Lung (tissue), 12 donors: ENCODE measurements around the gene AFF1. TPM values are rescaled to one million over a fixed set of nuclear protein-coding genes. Genes with fewer than 3 reads are reported as not detected.

Source experiments
- ATAC-seq: fragments of 200-7000 bp; cut with Tn5 transposase; one replicate; pipeline ENCODE4 v1.9.1; 2020; ENCODE audit warnings: moderate number of reproducible peaks; ENCODE audit not compliant: insufficient read depth, low FRiP score
- DNase-seq, 3 donors: peaks; one replicate each; pipeline ENCODE4 v3.0.0-alpha.2; 2013 to 2017
- H3K27ac ChIP-seq, 2 donors: one replicate each; pipeline ENCODE4 v1.5.1; 2013; ENCODE audit warnings: mild to moderate bottlenecking in 2 of 2, moderate library complexity in 2 of 2, control low read depth in 1 of 2, inconsistent platforms in 1 of 2, low read depth in 1 of 2, low read length in 1 of 2
- H3K27me3 ChIP-seq, 3 donors: one replicate each; pipeline ENCODE4 v1.5.1; 2013; ENCODE audit warnings: low read length in 2 of 3; ENCODE audit not compliant: control insufficient read depth in 3 of 3, insufficient read depth in 3 of 3
- H3K36me3 ChIP-seq, 4 donors: one replicate each; pipeline ENCODE4 v1.5.1; 2013; ENCODE audit warnings: low read length in 4 of 4, mild to moderate bottlenecking in 1 of 4, moderate library complexity in 1 of 4; ENCODE audit not compliant: control insufficient read depth in 4 of 4, insufficient read depth in 4 of 4
- H3K4me1 ChIP-seq, 5 donors: one replicate each; pipeline ENCODE4 v1.5.1; 2013; ENCODE audit warnings: low read length in 5 of 5, mild to moderate bottlenecking in 2 of 5, moderate library complexity in 1 of 5; ENCODE audit not compliant: control insufficient read depth in 5 of 5, insufficient read depth in 5 of 5
- H3K4me3 ChIP-seq: one replicate; pipeline ENCODE4 v1.5.1; 2013; ENCODE audit warnings: mild to moderate bottlenecking, control low read depth, moderate library complexity
- H3K9ac ChIP-seq, 2 donors: one replicate each; pipeline ENCODE4 v1.5.1; 2013; ENCODE audit warnings: low read length in 2 of 2, control low read depth in 1 of 2; ENCODE audit not compliant: insufficient read depth in 1 of 2
- H3K9me3 ChIP-seq, 4 donors: one replicate each; pipeline ENCODE4 v1.5.1; 2013; ENCODE audit warnings: low read length in 3 of 4, mild to moderate bottlenecking in 1 of 4, moderate library complexity in 1 of 4; ENCODE audit not compliant: control insufficient read depth in 4 of 4, insufficient read depth in 3 of 4
- CTCF ChIP-seq: IDR thresholded peaks from 2 replicates; pipeline ENCODE4 v1.5.1; 2012; ENCODE audit warnings: mild to moderate bottlenecking; ENCODE audit errors: control extremely low read depth, extremely low read depth
- WGBS, 2 donors: extraction: QIAGEN DNeasy Blood & Tissue Kit; methylation state at CpG; one replicate each; pipeline ENCODE4 v1.1.7; 2013; 5-methylcytosine and 5-hydroxymethylcytosine counted together
- polyA plus RNA-seq, 2 donors: library from polyadenylated mRNA; stranded (reverse); fragments of 200-250 nt; gene quantifications; one replicate each; pipeline ENCODE4 v1.2.1, GENCODE V29; 2013
- total RNA-seq, 2 donors: library from RNA; depleted of rRNA in 1 of 2; stranded (reverse); fragments of >200 nt in 1 of 2; gene quantifications; one replicate each; pipeline ENCODE4 v1.2.1, GENCODE V29; 2014 to 2021
- donor health status: control.
- donor health status: control.
- donor health status: Bipolar disorder and iron deficiency.
- donor health status: healthy.
- donor health status: DM: yes; HTN: yes; CAD: no.

AFF1 gene
- total and polyA plus RNA-seq, 4 donors: 9.5 to 79.0 (median 35.8) TPM

GRCh38 chr4:87045659-87046058, 110.8 kb downstream of the AFF1 start:
- TF ChIP-seq CTCF: no peak
- Histone ChIP-seq H3K27me3 (no peaks in the 10 kb centered on the region), H3K9ac (peak overlapping the region in 1 of 2 donors; percentile 14), H3K9me3 (no peaks in the 10 kb centered on the region), H3K4me3 (no peak overlapping the region), H3K36me3 (peaks cover 9 to 15% (median 13%) of the 10 kb centered on the region in 4 donors), H3K27ac (peak overlapping the region; percentile 66 to 69), H3K4me1 (peaks cover 10 to 46% (median 14%) of the 10 kb centered on the region in 5 donors)
- no peak for DNase-seq
- ATAC-seq: no peak
- 23 to 37% methylated on average over 3 of the region's 3 CpGs for whole genome bisulfite sequencing, 2 donors

GRCh38 chr4:87046121-87046551, 111.3 kb downstream of the AFF1 start:
- H3K9me3 ChIP-seq: no peaks in the 10 kb centered on the region
- 9 to 36% methylated on average over 4 of the region's 4 CpGs for WGBS, 2 donors
- H3K4me1 ChIP-seq: peaks cover 10 to 45% (median 12%) of the 10 kb centered on the region in 5 donors
- no peaks in the 10 kb centered on the region for H3K27me3 ChIP-seq
- ATAC-seq (no peak), DNase-seq (no peak)
- no peak overlapping the region for H3K4me3 ChIP-seq
- no peak overlapping the region for H3K9ac ChIP-seq
- peak overlapping the region in 1 of 2 donors; percentile 66 for H3K27ac ChIP-seq
- peaks cover 9 to 15% (median 13%) of the 10 kb centered on the region in 4 donors for H3K36me3 ChIP-seq
- TF ChIP-seq CTCF: no peak

GRCh38 chr4:87047281-87047798, 112.5 kb downstream of the AFF1 start:
- no peak overlapping the region for H3K4me3 ChIP-seq
- DNase-seq: no peak
- H3K27ac ChIP-seq: no peak overlapping the region
- 86 to 94% methylated on average over 11 of the region's 11 CpGs for WGBS, 2 donors
- TF ChIP-seq CTCF: no peak
- H3K9ac ChIP-seq: no peak overlapping the region
- H3K36me3 ChIP-seq: peaks cover 9 to 15% (median 13%) of the 10 kb centered on the region in 4 donors
- peaks cover 10 to 41% (median 12%) of the 10 kb centered on the region in 5 donors for H3K4me1 ChIP-seq
- H3K9me3 ChIP-seq: no peaks in the 10 kb centered on the region
- no peaks in the 10 kb centered on the region for H3K27me3 ChIP-seq
- ATAC-seq: no peak

GRCh38 chr4:87049508-87049907, 114.7 kb downstream of the AFF1 start:
- H3K36me3 ChIP-seq: peaks cover 9 to 15% (median 13%) of the 10 kb centered on the region in 4 donors
- H3K4me3 ChIP-seq: no peak overlapping the region
- peak overlapping the region in 1 of 2 donors; percentile 15 for H3K27ac ChIP-seq
- H3K9me3 ChIP-seq: no peaks in the 10 kb centered on the region
- H3K4me1 ChIP-seq: peaks cover 8 to 45% (median 13%) of the 10 kb centered on the region in 5 donors
- 75% methylated on average over 9 of the region's 9 CpGs for WGBS, 2 donors
- ATAC-seq (no peak), DNase-seq (no peak)
- no peaks in the 10 kb centered on the region for H3K27me3 ChIP-seq
- TF ChIP-seq CTCF: no peak
- H3K9ac ChIP-seq: no peak overlapping the region
